Stimulated activated CD8-positive, alpha-beta memory T cell treated with anti-CD3 and anti-CD28 coated beads, Interleukin-15, amount 100 ng/mL, for 24 hours (primary cell): ENCODE measurements around the gene RASL10A.

Source experiments
- DNase-seq: peaks from one replicate; pipeline ENCODE4 v3.0.0-alpha.2; 2020; ENCODE audit warnings: low read depth

RASL10A gene

GRCh38 chr22:29268511-29269229, 46.8 kb downstream of the RASL10A start:
- DNase-seq: no peak

DNA sequence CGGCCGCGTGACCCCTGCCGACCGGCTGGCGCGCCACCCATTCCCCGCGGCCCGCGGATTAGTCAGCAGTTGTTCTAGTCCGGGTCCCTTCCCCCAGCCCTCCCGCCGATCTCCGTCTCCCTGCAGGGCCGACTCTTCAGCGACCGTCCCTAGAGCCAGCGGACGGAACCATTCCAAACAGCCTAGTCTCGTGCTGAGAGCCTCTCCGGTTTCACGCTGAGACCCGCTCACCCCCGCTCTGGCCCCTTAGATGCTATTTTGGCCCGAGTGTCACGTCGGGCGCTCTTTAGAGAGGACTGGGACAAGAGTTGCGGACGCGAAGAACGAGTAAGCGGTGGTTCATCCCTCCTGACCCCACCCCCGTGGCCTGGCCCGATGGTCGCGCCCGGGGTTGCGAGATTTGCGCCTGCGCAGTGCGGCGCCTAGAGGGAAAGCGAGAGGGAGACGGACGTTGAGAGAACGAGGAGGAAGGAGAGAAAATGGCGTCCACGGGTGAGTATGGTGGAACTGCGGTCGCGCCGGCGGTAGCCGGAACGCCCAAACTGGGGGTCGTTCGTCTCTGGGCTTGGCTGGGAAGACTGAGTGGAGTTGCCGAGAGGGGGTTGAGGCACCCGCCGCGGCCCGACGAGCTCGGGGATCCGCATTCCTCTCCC, 47.5 kb downstream of the RASL10A start, which contains the start of the genes EWSR1 and RHBDD3:
Gene EWSR1 (plus strand): TSS at position 411 of the 653 bp plus-strand sequence. CDS start 69 bp downstream, at position 480.
Gene RHBDD3 (minus strand): TSS at position 124 of the 653 bp plus-strand sequence. CDS start 2,355 bp downstream, outside the sequence.
- DNase-seq: peak; percentile 98

GRCh38 chr22:29267462-29267857, 48.0 kb downstream of the RASL10A start:
- no peak for DNase-seq

- no peak for DNase-seq
Observed at GRCh38 chr22:29266564-29267461, 48.7 kb downstream of the RASL10A start.

- no peak for DNase-seq
Observed at GRCh38 chr22:29265929-29266328, 49.6 kb downstream of the RASL10A start.

- no peak for DNase-seq
Observed at GRCh38 chr22:29265305-29265704, 50.2 kb downstream of the RASL10A start.

DNA sequence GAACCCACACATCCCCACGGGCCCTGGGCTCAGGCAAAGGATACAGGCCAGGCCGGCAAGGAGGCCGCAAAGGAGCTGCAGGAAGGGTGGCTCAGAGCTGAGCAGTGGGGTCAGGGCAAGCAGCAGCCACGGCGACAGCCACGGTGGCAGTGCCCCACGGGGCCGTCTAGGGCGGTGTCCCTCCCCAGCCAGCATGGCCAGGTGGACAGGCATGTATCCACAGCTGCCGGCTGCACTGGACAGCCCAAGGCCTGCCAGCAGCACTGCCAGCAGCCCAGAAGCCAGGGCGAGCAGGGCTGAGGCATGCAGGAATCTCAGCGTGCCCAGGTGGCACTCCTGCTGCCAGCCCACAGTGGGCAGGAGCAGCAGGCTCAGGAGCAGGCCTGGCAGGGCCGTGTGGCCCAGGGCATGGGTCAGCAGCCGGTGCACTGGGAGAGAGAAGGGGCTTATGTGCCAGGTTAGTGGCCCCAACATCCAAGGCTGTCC, 51.7 kb downstream of the RASL10A start:
- DNase-seq: no peak
